ENCODE results near the gene INPP5E.

Gene INPP5E

DNA sequence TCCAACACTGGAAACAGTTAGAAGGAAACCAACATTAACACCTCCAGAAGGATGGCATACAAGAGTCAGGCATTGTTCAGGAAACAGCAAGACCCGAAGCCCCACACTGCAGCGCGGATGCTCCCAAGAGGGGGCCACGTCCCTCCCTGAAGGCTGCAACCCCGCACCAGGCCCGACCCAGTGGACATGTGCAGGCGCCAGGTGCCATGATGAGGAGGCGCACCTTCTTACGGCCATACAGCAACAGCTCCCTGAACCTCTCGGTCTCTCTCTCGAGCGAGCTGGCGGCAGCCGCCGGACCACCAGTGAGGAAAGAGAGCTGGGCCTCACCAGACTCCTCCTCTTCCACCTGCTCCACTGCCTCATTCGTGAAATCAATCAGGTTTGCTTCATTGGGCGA, 23.0 kb upstream of the INPP5E start (continued):
- TF ChIP-seq, protein P1, sequence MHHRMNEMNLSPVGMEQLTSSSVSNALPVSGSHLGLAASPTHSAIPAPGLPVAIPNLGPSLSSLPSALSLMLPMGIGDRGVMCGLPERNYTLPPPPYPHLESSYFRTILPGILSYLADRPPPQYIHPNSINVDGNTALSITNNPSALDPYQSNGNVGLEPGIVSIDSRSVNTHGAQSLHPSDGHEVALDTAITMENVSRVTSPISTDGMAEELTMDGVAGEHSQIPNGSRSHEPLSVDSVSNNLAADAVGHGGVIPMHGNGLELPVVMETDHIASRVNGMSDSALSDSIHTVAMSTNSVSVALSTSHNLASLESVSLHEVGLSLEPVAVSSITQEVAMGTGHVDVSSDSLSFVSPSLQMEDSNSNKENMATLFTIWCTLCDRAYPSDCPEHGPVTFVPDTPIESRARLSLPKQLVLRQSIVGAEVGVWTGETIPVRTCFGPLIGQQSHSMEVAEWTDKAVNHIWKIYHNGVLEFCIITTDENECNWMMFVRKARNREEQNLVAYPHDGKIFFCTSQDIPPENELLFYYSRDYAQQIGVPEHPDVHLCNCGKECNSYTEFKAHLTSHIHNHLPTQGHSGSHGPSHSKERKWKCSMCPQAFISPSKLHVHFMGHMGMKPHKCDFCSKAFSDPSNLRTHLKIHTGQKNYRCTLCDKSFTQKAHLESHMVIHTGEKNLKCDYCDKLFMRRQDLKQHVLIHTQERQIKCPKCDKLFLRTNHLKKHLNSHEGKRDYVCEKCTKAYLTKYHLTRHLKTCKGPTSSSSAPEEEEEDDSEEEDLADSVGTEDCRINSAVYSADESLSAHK (tag by site-specific recombination; IDR thresholded peaks at IDR 0.05) = no peak
- TF ChIP-seq ZNF785 (tag by site-specific recombination; IDR thresholded peaks at IDR 0.05) = no peak
- TF ChIP-seq, protein P2, sequence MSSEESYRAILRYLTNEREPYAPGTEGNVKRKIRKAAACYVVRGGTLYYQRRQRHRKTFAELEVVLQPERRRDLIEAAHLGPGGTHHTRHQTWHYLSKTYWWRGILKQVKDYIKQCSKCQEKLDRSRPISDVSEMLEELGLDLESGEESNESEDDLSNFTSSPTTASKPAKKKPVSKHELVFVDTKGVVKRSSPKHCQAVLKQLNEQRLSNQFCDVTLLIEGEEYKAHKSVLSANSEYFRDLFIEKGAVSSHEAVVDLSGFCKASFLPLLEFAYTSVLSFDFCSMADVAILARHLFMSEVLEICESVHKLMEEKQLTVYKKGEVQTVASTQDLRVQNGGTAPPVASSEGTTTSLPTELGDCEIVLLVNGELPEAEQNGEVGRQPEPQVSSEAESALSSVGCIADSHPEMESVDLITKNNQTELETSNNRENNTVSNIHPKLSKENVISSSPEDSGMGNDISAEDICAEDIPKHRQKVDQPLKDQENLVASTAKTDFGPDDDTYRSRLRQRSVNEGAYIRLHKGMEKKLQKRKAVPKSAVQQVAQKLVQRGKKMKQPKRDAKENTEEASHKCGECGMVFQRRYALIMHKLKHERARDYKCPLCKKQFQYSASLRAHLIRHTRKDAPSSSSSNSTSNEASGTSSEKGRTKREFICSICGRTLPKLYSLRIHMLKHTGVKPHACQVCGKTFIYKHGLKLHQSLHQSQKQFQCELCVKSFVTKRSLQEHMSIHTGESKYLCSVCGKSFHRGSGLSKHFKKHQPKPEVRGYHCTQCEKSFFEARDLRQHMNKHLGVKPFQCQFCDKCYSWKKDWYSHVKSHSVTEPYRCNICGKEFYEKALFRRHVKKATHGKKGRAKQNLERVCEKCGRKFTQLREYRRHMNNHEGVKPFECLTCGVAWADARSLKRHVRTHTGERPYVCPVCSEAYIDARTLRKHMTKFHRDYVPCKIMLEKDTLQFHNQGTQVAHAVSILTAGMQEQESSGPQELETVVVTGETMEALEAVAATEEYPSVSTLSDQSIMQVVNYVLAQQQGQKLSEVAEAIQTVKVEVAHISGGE (tag by site-specific recombination; conservative IDR thresholded peaks at IDR 0.05; ENCODE audit: low read depth) = no peak
- TF ChIP-seq ZNF561 (tag by site-specific recombination; IDR thresholded peaks at IDR 0.05; ENCODE audit: borderline replicate concordance) = no peak
- no peak for TF ChIP-seq ZNF596 (tag by site-specific recombination; IDR thresholded peaks at IDR 0.05)
- TF ChIP-seq, protein P3, sequence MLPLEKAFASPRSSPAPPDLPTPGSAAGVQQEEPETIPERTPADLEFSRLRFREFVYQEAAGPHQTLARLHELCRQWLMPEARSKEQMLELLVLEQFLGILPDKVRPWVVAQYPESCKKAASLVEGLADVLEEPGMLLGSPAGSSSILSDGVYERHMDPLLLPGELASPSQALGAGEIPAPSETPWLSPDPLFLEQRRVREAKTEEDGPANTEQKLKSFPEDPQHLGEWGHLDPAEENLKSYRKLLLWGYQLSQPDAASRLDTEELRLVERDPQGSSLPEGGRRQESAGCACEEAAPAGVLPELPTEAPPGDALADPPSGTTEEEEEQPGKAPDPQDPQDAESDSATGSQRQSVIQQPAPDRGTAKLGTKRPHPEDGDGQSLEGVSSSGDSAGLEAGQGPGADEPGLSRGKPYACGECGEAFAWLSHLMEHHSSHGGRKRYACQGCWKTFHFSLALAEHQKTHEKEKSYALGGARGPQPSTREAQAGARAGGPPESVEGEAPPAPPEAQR (tag by site-specific recombination; IDR thresholded peaks at IDR 0.05) = no peak

DNA sequence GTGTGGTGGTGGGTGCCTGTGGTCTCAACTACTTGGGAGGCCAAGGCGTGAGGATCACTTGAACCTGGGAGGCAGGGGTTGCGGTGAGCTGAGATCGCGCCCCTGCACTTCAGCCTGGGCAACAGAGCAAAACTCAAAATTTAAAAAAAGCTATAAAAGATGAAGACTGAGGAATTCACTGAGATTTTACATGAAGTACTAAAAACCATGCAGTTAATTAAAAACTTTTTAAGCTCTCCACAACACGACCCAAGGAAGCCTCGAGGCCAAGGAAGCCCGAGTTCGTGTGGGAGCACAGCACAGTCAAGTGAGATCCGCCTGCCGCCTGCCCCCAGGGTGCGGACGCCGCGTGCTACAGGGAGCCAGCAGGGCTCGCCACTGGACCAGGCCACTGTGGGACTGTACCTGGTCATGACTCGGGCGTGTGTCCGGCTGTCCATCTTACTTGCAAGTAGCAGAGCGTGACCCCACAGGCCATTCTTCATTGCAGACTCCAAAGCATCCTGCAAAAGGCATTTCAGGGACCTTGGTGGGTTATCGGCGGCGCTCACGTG, 21.2 kb upstream of the INPP5E start:
- no peaks in the 10 kb centered on the region for H3K9me3 ChIP-seq (ENCODE audit: control insufficient read depth, insufficient read depth, low read depth, low read length)
- TF ChIP-seq ZNF664 (tag by site-specific recombination; IDR thresholded peaks at IDR 0.05) (peak; percentile 94), ZNF311 (tag by site-specific recombination; IDR thresholded peaks at IDR 0.05; ENCODE audit: borderline replicate concordance) (no peak), KLF7 (tag by site-specific recombination; IDR thresholded peaks at IDR 0.05; ENCODE audit: borderline replicate concordance) (no peak)
- TF ChIP-seq, protein P4, sequence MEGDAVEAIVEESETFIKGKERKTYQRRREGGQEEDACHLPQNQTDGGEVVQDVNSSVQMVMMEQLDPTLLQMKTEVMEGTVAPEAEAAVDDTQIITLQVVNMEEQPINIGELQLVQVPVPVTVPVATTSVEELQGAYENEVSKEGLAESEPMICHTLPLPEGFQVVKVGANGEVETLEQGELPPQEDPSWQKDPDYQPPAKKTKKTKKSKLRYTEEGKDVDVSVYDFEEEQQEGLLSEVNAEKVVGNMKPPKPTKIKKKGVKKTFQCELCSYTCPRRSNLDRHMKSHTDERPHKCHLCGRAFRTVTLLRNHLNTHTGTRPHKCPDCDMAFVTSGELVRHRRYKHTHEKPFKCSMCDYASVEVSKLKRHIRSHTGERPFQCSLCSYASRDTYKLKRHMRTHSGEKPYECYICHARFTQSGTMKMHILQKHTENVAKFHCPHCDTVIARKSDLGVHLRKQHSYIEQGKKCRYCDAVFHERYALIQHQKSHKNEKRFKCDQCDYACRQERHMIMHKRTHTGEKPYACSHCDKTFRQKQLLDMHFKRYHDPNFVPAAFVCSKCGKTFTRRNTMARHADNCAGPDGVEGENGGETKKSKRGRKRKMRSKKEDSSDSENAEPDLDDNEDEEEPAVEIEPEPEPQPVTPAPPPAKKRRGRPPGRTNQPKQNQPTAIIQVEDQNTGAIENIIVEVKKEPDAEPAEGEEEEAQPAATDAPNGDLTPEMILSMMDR (tag by site-specific recombination; IDR thresholded peaks at IDR 0.05) = no peak
- H3K4me3 ChIP-seq (ENCODE audit: low read depth, low read length) = no peak overlapping the region
- H3K27ac ChIP-seq (ENCODE audit: extremely low read depth, low read depth, low read length) = no peak overlapping the region
- H3K36me3 ChIP-seq (ENCODE audit: control insufficient read depth in 2 of 2, insufficient read depth in 1 of 2, low read length in 2 of 2) = peaks cover 34 to 95% of the 10 kb centered on the region in 2 experiments
- CTCF ChIA-PET = interaction anchor here (0.6 to 1.7 kb wide), 5 partner anchors 20 to 171 kb away, joined by 3 to 5 read pairs (median 3); no protein-coding TSS in a partner anchor
- POLR2A ChIA-PET = interaction anchor here (0.5 to 0.7 kb wide), 2 partner anchors 11 to 258 kb away, joined by 3 read pairs; no protein-coding TSS in a partner anchor
- no peaks in the 10 kb centered on the region for H3K4me1 ChIP-seq (ENCODE audit: control insufficient read depth, insufficient read depth, low read length)

DNA sequence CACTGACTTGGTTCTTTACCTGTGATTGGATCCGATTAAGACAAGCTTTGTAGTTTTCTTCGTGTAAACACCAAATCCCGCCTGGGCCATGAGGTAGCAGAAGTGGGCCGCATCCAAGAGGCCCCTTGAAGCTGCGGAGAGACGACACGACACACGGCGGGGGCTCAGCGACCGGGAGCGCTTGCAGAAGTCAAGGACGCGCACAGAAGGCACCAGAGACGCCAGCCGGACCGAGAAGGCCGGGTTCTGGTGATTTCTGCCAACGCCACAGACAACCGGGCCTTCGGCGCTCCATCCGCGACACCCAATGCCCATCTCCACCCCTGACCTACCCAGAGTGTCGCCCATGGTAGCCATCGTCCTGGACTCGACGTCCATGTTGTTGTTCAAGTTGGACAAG, 19.8 kb upstream of the INPP5E start:
- Histone ChIP-seq H3K4me3 (ENCODE audit: low read depth, low read length) (no peak overlapping the region), H3K9me3 (ENCODE audit: control insufficient read depth, insufficient read depth, low read depth, low read length) (no peaks in the 10 kb centered on the region), H3K27ac (ENCODE audit: extremely low read depth, low read depth, low read length) (no peak overlapping the region), H3K36me3 (ENCODE audit: control insufficient read depth in 2 of 2, insufficient read depth in 1 of 2, low read length in 2 of 2) (peaks cover 26 to 95% of the 10 kb centered on the region in 2 experiments), H3K4me1 (ENCODE audit: control insufficient read depth, insufficient read depth, low read length) (no peaks in the 10 kb centered on the region)
- POLR2A ChIA-PET = no interaction called here
- CTCF ChIA-PET = interaction anchor here (1.5 to 2.3 kb wide), 2 partner anchors 18 to 58 kb away, joined by 3 to 9 read pairs; no protein-coding TSS in a partner anchor
- no peak for TF ChIP-seq ZNF664 (tag by site-specific recombination; IDR thresholded peaks at IDR 0.05)
- TF ChIP-seq, protein P5, sequence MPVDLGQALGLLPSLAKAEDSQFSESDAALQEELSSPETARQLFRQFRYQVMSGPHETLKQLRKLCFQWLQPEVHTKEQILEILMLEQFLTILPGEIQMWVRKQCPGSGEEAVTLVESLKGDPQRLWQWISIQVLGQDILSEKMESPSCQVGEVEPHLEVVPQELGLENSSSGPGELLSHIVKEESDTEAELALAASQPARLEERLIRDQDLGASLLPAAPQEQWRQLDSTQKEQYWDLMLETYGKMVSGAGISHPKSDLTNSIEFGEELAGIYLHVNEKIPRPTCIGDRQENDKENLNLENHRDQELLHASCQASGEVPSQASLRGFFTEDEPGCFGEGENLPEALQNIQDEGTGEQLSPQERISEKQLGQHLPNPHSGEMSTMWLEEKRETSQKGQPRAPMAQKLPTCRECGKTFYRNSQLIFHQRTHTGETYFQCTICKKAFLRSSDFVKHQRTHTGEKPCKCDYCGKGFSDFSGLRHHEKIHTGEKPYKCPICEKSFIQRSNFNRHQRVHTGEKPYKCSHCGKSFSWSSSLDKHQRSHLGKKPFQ (tag by site-specific recombination; IDR thresholded peaks at IDR 0.05) = no peak
- no peak for TF ChIP-seq ZNF707 (tag by site-specific recombination; IDR thresholded peaks at IDR 0.05)
- no peak for TF ChIP-seq ZNF768 (tag by site-specific recombination; IDR thresholded peaks at IDR 0.05)
- TF ChIP-seq, protein P6, sequence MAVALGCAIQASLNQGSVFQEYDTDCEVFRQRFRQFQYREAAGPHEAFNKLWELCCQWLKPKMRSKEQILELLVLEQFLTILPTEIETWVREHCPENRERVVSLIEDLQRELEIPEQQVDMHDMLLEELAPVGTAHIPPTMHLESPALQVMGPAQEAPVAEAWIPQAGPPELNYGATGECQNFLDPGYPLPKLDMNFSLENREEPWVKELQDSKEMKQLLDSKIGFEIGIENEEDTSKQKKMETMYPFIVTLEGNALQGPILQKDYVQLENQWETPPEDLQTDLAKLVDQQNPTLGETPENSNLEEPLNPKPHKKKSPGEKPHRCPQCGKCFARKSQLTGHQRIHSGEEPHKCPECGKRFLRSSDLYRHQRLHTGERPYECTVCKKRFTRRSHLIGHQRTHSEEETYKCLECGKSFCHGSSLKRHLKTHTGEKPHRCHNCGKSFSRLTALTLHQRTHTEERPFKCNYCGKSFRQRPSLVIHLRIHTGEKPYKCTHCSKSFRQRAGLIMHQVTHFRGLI (tag by site-specific recombination; IDR thresholded peaks at IDR 0.05) = no peak
- no peak for TF ChIP-seq ZBTB48 (tag by site-specific recombination; IDR thresholded peaks at IDR 0.05)
- TF ChIP-seq ZNF157 (tag by site-specific recombination; IDR thresholded peaks at IDR 0.05) = no peak
- no peak for TF ChIP-seq ZNF585B (tag by site-specific recombination; IDR thresholded peaks at IDR 0.05)

All from HEK293 (cell line).